ENCODE data around the gene CTNNA2.

Gene CTNNA2

GRCh38 chr2:80244905-80245584 is 732.2 kb downstream of the CTNNA2 start:
- DNase-seq: no peak

DNA sequence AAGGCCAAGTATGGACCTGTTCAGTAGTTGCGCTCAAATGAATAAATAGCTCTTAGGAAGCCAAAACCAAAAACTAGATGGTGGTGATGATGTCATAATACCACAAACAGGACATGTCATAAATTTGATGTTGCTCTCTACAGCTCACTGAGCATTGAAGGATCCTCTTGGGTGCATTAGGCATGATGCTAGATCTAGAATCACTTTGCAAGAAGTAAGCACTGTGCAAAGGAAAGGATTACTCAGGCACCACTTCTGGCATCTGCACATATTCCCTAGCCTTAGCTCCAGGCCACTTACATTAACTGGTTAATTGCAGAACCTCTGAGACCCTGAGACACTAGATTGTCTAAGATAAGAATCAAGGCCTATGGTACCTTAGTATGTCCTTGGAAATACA is 733.7 kb downstream of the CTNNA2 start:
- no peak for DNase-seq

DNA sequence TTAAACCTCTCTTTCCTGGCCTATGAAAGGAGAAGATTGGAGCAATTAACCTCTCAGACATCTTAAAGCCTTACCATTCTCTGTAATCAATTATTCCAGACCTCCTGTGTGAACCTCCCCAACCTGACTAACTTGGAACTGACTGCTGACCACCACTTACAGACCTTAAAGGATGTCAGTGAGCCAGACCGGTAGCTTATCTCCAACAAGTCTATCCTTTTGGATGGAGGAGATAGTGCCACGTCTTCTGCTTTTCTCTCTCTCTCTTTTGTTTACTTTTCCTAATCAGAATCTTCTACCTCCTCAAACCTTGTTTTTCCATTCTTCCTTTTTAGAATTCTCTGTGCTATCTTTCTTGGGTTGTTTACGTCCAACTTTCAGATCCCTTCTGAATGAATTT is 734.5 kb downstream of the CTNNA2 start:
- DNase-seq: no peak

GRCh38 chr2:80248146-80248545 is 735.3 kb downstream of the CTNNA2 start:
- no peak for DNase-seq

DNA sequence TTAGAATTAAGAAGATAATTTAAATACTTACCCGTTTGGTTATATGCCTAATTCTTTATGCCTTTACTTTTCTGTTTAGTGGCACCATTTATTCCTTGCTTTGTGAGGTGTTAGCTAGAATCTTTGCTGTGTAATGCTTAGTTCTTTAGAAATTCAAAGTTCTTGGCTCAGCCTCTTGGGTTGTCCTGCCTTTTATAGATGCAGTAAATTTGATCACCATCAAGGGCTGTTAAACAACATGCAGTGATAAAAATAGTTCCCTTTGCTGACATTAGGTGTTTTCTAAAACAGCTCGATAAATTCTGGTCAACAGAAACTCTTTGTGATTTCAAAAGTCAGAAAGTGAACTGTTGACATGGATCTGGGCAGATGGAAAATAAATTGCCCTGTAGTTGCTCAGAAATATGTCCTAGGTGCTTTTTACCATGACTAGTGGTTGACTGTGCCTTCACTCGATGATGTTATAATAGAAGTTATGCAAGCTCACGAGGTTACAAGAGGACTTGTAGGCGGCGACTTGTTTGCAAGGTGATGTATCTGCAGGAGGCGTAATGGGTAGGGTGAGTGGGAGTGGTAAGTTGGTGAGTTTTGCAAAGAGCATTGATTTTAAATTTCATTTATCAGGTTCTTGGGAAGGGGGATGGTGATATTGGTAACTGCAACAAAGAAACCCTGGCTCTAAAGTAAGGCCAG is 739.6 kb downstream of the CTNNA2 start:
- no peak for DNase-seq

- DNase-seq: no peak
Observed at GRCh38 chr2:80255918-80256781, 743.3 kb downstream of the CTNNA2 start.

DNA sequence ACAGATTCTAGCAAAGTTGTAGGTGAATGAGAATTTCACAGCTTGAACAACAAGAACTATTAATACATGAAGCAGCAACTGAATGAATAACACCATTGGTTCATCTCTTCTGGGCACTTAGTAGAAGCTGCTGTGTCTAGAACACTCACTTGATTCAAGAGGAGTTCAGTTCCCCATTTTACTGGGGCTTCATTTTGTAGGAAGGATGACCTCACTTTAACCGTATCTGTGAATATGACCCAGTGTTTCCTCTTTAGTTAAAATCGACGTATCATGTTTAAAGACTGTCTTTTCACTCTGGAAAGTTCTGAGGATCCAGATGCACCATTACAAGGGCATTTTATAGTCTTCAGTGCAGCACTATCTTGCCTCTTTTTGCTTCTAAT is 743.9 kb downstream of the CTNNA2 start:
- DNase-seq: no peak

GRCh38 chr2:80257450-80257849 is 744.6 kb downstream of the CTNNA2 start:
- DNase-seq: no peak

DNA sequence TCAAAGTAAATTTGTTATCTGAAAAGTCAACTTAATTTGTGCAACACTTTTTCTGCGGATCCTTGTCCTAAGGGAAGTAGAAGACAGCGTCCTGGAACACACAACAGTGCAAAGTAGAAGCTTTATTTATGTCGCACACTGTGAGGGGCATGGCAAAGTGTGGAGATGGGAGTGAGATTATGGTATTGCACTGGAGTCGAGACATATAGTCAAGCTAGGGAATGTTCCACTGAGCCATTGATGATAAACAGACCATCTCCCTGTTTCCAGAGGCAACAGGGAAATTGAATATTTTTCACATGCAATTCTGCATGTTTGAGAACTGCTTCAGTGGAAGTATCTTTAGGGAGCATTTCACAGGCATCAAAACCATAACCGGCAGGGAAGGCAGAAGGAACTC is 745.5 kb downstream of the CTNNA2 start:
- DNase-seq: no peak

DNA sequence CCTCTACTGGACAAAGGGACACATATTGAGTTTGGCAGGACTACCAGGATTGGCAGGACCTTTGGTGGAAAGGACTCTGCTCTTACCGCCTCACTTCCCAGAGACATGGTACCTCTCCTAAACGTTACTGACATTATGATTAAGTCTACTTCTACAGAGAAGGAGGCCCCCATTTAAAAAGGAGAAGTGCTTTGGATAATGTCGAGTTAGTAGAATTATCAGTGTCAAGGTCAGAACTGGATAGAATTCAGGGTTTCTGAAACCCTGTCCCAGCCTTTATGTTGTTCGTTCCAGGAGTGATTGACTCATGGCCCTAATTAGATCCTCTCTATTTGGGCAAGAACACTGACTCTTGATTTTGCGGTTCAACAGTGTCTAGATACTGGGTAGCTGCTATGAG is 745.9 kb downstream of the CTNNA2 start:
- DNase-seq: no peak

DNA sequence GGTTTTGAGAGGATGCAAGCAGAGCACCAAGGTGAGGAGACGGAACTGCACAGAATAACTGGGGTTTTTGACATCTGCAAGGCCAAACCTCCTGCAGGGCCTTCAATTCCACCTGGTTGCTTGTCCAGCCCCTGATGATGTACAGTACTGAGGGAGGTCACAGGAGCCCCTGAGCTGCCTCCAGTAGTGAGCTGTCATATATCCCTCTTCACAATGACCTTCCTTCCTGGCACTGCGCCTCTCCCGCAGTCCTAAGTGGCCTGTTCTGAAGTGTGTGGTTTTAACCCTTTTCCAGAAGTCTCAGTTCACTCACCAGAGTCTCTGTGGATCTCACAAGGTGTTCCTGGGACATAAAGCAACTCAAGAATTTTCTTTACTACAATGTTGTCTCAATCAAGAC is 746.4 kb downstream of the CTNNA2 start:
- DNase-seq: no peak

DNA sequence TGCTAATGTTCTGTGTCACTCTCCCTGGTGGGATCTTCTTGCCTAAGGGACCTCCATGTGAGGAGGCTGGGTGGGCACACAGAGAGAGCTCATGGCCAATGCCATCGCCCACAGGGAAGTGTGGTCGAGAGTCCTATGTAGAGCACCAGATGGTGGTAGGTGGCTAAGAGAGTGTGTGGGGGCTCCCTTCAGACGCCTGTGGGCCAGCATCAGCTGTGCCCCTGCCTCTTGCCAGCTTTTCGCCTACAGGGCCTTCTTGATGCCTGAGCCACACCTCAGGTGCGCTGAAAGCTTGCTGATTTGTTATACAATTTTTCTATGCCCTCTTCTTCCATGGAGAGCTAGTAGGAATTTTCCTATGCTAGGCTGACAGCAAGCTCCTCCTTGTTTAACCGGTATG is 753.4 kb downstream of the CTNNA2 start:
- DNase-seq: no peak

DNA sequence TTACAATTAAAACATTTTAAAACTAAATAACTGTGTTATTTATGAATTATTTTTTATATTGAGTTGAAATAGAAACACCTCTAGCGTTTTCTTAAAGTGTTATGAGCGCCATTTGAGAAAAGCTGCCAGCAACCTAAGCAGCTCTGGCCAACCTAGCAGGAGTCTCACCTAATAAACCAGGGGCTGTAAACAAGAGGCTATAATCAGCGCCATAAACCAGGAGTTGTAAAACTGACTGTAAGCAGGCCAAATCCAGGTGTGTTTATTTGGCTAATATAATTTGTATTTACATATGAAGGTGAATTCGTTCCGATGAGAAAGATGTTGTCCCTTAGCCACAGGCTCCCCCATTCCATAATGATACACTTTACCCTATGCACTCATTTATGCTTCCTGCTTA is 757.0 kb downstream of the CTNNA2 start:
- DNase-seq: no peak

DNA sequence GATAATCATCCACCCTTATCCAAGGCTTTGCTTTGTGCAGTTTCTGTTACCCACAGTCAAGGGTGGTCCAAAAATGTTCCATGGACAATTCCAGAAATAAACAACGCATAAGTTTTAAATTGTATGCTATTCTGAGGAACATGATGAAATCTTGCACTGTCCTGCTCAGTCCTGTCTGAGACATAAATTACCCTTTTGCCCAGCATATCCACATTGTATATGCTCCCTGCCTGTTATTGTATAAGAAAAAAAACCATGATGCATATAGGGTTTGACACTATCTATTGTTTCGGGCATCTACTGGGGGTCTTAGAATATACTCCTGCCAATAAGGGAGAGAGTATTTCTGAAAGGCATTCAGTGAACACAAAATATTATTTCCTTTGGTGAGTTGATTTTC is 767.7 kb downstream of the CTNNA2 start:
- no peak for DNase-seq

- DNase-seq: no peak
Observed at GRCh38 chr2:80281049-80281448, 768.2 kb downstream of the CTNNA2 start.

DNA sequence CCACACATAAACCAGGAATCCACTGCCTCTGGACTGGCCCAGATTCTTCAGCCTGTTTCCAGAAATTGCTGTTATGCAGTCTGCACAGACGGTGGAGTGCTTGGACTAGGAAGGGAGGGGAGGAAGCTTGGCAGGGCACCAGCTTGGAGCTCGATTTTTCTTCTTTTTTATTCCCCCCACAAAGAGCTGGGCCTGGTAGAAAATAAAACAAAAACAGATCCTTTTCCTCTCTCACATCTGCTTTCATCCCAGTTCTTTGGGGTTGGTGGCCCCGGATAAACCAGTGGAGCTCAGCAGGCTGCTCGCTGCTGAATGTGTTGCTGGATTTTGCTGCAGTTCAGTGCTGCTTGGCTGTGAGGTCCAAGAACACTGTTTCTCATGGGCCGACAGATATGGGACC is 775.7 kb downstream of the CTNNA2 start:
- peak; percentile 77 for DNase-seq

DNA sequence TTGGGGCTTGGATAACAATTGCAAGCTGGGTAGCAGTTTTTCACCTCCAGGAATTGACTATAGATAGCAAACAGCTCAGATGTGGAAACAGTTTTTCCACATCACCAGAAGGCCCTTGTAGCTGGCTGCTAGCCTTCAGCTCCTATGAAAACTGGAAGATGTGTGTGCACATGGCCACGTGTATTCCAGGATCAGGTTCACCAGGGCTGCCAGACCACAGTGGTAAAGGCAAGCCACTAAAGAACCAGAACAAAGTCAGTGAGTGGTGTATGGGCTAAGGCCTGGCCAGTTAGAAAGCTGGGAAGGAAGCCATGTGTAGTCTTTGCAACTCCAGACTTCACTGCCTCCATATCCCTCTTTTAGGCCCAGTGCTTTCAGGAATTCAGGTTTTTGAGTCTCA is 778.8 kb downstream of the CTNNA2 start:
- DNase-seq: no peak

- no peak for DNase-seq
Observed at GRCh38 chr2:80292474-80292873, 779.6 kb downstream of the CTNNA2 start.

DNA sequence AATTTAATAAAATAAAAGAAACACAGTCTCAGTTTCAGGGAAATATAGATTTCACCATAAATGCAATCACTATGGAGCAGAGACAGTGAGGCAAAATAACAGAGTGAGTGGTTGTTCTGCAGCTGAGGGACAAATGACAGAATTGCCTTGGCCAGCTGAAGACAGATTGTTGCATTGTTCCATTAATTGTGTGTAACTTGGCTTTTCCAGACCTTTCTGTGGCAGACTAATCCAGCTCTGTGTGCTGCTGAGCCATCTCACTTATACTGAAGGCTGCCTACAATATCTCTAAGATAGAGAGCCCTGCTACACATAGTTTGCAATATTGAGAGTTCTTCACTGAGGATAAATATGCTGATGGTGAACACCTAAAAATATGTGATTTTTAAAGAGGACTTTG is 780.2 kb downstream of the CTNNA2 start:
- no peak for DNase-seq

DNA sequence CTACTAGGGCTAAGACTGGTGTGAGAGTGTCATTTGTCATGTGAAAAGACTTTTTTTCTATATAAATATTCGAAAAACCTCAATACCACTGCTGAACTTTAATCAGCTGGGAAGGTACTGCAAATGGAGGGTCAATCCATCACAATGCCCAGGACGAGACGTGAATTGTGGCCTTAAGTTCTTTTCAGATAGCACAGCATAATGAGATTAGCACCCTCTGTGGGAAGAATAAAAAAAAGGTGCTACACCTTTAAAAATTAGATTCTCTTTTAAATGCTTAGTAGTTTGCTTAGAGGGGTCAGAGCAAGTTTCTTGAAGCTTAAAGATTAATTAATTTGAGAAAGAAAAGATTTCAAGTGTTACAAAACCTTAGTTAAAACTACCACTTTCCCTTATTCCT is 786.1 kb downstream of the CTNNA2 start:
- no peak for DNase-seq

DNA sequence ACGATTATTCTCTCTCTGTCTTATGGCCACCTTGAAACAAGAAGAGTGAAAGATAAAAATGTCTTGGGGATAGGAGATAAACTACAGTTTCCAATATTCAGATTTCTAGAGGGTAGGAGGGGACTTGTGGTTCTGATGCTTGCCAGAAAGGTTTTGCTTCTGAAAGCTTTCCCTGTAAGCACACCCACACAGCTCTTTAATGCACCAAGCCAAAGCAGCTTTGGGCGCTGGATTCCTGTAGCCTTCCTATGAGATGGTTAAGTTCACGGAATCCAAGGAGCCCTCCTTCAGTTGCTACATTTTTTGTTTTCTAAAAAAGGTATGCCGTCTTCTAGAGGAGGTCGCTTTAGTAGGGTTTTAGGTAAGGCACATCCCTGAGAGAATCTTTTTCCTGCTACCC is 786.8 kb downstream of the CTNNA2 start:
- no peak for DNase-seq

DNA sequence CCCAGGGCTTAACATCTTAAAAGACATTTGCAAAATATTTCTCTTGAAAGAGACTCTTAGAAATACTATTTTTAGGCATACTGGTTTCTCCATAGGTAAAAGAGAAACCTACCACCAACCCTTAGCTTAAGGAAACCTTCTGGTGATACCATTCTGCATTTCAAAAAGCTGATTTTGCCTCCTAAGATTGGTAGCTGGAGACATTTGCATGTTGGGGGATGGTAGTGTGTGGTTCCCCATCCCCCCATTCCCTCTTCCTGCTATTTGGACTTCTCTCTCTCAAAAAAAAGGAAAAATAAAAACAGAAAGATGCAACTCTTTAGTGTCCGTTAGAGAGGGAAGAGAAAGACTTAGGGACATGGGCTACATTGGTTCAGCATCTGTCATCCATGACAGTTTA is 787.5 kb downstream of the CTNNA2 start:
- no peak for DNase-seq

DNA sequence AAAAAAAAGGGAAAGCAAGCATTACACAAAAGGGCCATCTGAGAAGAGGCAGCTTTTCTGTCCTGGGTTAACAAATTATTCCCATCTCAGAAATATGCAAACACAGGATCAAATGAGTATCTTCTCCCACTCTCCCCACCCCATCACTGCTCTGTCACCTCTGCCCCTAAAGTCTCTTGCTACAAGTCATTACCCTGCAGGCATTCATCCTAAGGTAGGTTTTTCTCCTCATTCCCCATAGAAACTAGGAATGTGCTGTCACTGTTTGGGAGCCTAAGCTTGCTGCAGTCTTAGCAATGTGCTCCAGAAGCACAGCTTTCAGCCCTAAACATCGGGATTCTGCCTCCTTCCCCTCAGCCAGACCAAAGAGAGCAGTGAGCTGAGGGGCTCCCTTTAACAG is 788.1 kb downstream of the CTNNA2 start:
- DNase-seq: no peak

GRCh38 chr2:80302001-80302313 is 789.1 kb downstream of the CTNNA2 start:
- DNase-seq: no peak
